GM12878 (cell line): Measurements from ENCODE around the gene CYSLTR2. TPM values are rescaled to one million over a fixed set of nuclear protein-coding genes. Genes with fewer than 3 reads are reported as not detected.

ENCODE experiments used
- ATAC-seq: fragments of 200-7000 bp; cut with Tn5 transposase; 3 replicates; pipeline ENCODE4 v1.9.1; 2020; ENCODE audit warnings: mild to moderate bottlenecking, moderate library complexity
- BruUV-seq: library from RNA; stranded (reverse); fragments of 400-500 nt; replicated peaks from 2 replicates; lab custom pipeline; 2021; lab: Mats Ljungman, UMichigan
- CTCF ChIA-PET: fragments of 300-600 bp; sonication (Branson Sonifier 250); formaldehyde crosslinking; extraction: SDS; loops from one replicate; lab custom pipeline; 2021; ENCODE audit warnings: inconsistent platforms; lab: Yijun Ruan, JAX
- POLR2A ChIA-PET: fragments of 350-600 bp; formaldehyde crosslinking; extraction: SDS; loops from one replicate; lab custom pipeline; 2021; ENCODE audit warnings: inconsistent platforms; lab: Charles Lee
- RAD21 ChIA-PET: fragments of 300-600 bp; sonication (Branson Sonifier 250); formaldehyde crosslinking; loops from one replicate; lab custom pipeline; 2023; ENCODE audit warnings: antibody characterized with exemption; ENCODE audit not compliant: unreplicated experiment; lab: Charles Lee
- SMC1A ChIA-PET: fragments of 300-600 bp; sonication (Branson Sonifier 250); formaldehyde crosslinking; loops from one replicate; lab custom pipeline; 2023; ENCODE audit not compliant: unreplicated experiment, uncharacterized antibody; lab: Charles Lee
- DNase-seq: peaks from one replicate; pipeline ENCODE4 v3.0.0-alpha.2; 2011; ENCODE audit warnings: low read depth, low spot score
- FAIRE-seq: peaks from 3 replicates; lab custom pipeline; 2011; peaks lifted over from hg19 to GRCh38; lab: Jason Lieb, UNC
- H2AFZ ChIP-seq: 2 replicates; pipeline ENCODE4 v1.6.0; 2011; ENCODE audit warnings: low read depth, low read length, control low read depth; ENCODE audit not compliant: control insufficient read depth
- H3K27ac ChIP-seq: 2 replicates; pipeline ENCODE4 v1.5.1; 2011; ENCODE audit warnings: control low read depth; ENCODE audit not compliant: control insufficient read depth, insufficient read depth
- H3K27me3 ChIP-seq, 2 experiments: replicated peaks in 1 of 2; 2 replicates each; pipeline versions ENCODE4 v1.6.0 to v1.6.1; 2011; ENCODE audit warnings: low read length in 1 of 2; ENCODE audit not compliant: control insufficient read depth in 2 of 2, insufficient read depth in 2 of 2
- H3K36me3 ChIP-seq, 2 experiments: 2 replicates each; pipeline ENCODE4 v1.5.1; 2011; ENCODE audit warnings: low read length in 1 of 2; ENCODE audit not compliant: control insufficient read depth in 2 of 2, insufficient read depth in 2 of 2
- H3K4me1 ChIP-seq: 2 replicates; pipeline ENCODE4 v1.6.1; 2011; ENCODE audit warnings: mild to moderate bottlenecking, low read length, moderate library complexity, mixed read lengths; ENCODE audit not compliant: control insufficient read depth, insufficient read depth
- H3K4me2 ChIP-seq: 2 replicates; pipeline ENCODE4 v1.6.0; 2011; ENCODE audit warnings: control low read depth; ENCODE audit not compliant: control insufficient read depth, insufficient read depth
- H3K4me3 ChIP-seq: fragments of 200-600 bp; sonication (generic); 2 replicates; pipeline ENCODE4 v1.5.1; 2016
- H3K79me2 ChIP-seq: 2 replicates; pipeline ENCODE4 v1.6.0; 2011; ENCODE audit warnings: low read length; ENCODE audit not compliant: control insufficient read depth, insufficient read depth
- H3K9ac ChIP-seq: 2 replicates; pipeline ENCODE4 v1.8.0; 2011; ENCODE audit warnings: low read length, control low read depth, mixed read lengths; ENCODE audit not compliant: control insufficient read depth, insufficient read depth
- H3K9me3 ChIP-seq: replicated peaks from 3 replicates; pipeline ENCODE4 v1.5.1; 2011; ENCODE audit warnings: mild to moderate bottlenecking, low read length; ENCODE audit not compliant: control insufficient read depth, insufficient read depth
- H4K20me1 ChIP-seq: 2 replicates; pipeline ENCODE4 v1.6.0; 2011; ENCODE audit not compliant: control insufficient read depth, insufficient read depth
- BCL11A ChIP-seq: IDR thresholded peaks from 2 replicates; pipeline ENCODE4 v1.6.1; 2011; ENCODE audit warnings: low read depth, low read length
- GABPA ChIP-seq: IDR thresholded peaks from 2 replicates; pipeline ENCODE4 v1.6.1; 2014; ENCODE audit warnings: antibody characterized with exemption, low read depth, mild to moderate bottlenecking, inconsistent platforms
- POLR2AphosphoS5 ChIP-seq: IDR thresholded peaks from 2 replicates; pipeline ENCODE4 v1.6.1; 2011; ENCODE audit warnings: mild to moderate bottlenecking, low read length, inconsistent platforms
- SKIL ChIP-seq: fragments of 450-650 bp; IDR thresholded peaks from 2 replicates; pipeline ENCODE4 v1.6.1; 2017; ENCODE audit warnings: mild to moderate bottlenecking, low read depth, inconsistent platforms; ENCODE audit not compliant: poor library complexity, severe bottlenecking
- SMC3 ChIP-seq: IDR thresholded peaks from 2 replicates; pipeline ENCODE4 v1.6.1; 2011; ENCODE audit warnings: low read length, improper control_type of control experiment, borderline replicate concordance
- ZBTB11 ChIP-seq: fragments of 450-650 bp; formaldehyde crosslinking; IDR thresholded peaks from 2 replicates; pipeline ENCODE4 v1.5.0; 2022; ENCODE audit warnings: mild to moderate bottlenecking, missing genetic modification characterization
- ZNF217 ChIP-seq: fragments of 450-650 bp; IDR thresholded peaks from 2 replicates; pipeline ENCODE4 v1.6.1; 2017; ENCODE audit warnings: antibody characterized with exemption, mild to moderate bottlenecking
- whole genome bisulfite sequencing: methylation state at CpG from one replicate; pipeline ENCODE4 v1.1.6; 2016; ENCODE audit warnings: low lambda C conversion rate; ENCODE audit not compliant: insufficient replicate concordance, insufficient coverage; ENCODE audit errors: missing lambda C conversion rate; 5-methylcytosine and 5-hydroxymethylcytosine counted together
- in situ Hi-C: fragments of 300-500 bp; cut with MboI; formaldehyde crosslinking; loops from 9 replicates; pipeline ENCODE4 v1.14.3; 2018; ENCODE audit warnings: mixed read lengths
- intact Hi-C: fragments of 100-400 bp; cut with micrococcal nuclease; formaldehyde crosslinking; loops from one replicate; pipeline ENCODE4 v1.14.2; 2022; ENCODE audit not compliant: unreplicated experiment
- polyA plus RNA-seq, 11 experiments: library from polyadenylated mRNA; depleted of rRNA in 4 of 11; unstranded in 6 of 11; stranded (reverse) in 5 of 11; fragments of >200 nt; fragmentation: Nextera tagmentation in 4 of 11; fragmentation: Illumina TruSeq in 1 of 11; extraction: Ambion mirVana in 4 of 11; extraction: Trizol in 1 of 11; gene quantifications; 1 replicate in 1 of 11; 2 replicates in 10 of 11; pipeline versions ENCODE4 v1.2.1 to v1.2.3, GENCODE V29; 2011 to 2016; ENCODE audit warnings: inconsistent platforms in 2 of 11, missing spikeins in 2 of 11, low read depth in 1 of 11
- total RNA-seq, 4 experiments: library from RNA; depleted of rRNA in 3 of 4; stranded (reverse); fragments of >200 nt in 3 of 4; fragmentation: Illumina TruSeq in 1 of 4; extraction: Trizol in 1 of 4; gene quantifications; 2 replicates each; pipeline versions ENCODE4 v1.2.1 to v1.2.3, GENCODE V29; 2013 to 2021
- TF ChIP-seq, protein P1 (sequence below): fragments of 150-350 bp; IDR thresholded peaks from 2 replicates; pipeline ENCODE4 v1.6.1; 2014; ENCODE audit warnings: mild to moderate bottlenecking, low read depth, low read length

CYSLTR2 gene
- total and polyA plus RNA-seq, 10 of the 15 experiments (the other 5 are each of a cell fraction or from before 2014, with no cell fraction given), result 0.02 to 0.08 (median 0.03) TPM; not detected in 5

- no peaks in the 10 kb centered on the region for H3K79me2 ChIP-seq
- in situ Hi-C loops, result no loop called here
- ChIA-PET RAD21 (no interaction called here), SMC1A (no interaction called here), POLR2A (no interaction called here), CTCF (no interaction called here)
- no TSS peak for BruUV-seq
- ATAC-seq (no peak), FAIRE-seq (no peak), DNase-seq (no peak)
- intact Hi-C loops, result no loop called here
- H3K4me2 ChIP-seq, result no peak overlapping the region
- H4K20me1 ChIP-seq, result no peaks in the 10 kb centered on the region
- H3K4me3 ChIP-seq, result no peak overlapping the region
- H3K9me3 ChIP-seq, result peaks cover 4% of the 10 kb centered on the region
- no peak for TF ChIP-seq BCL11A
- WGBS, result 44% methylated on average over 1 of the region's 1 CpG
- no peak overlapping the region for H3K9ac ChIP-seq
- no peak overlapping the region for H2AFZ ChIP-seq
- peaks cover 11% of the 10 kb centered on the region for H3K4me1 ChIP-seq
- H3K36me3 ChIP-seq, result no peaks in the 10 kb centered on the region
- no peak overlapping the region for H3K27ac ChIP-seq
- H3K27me3 ChIP-seq, result no peaks in the 10 kb centered on the region
These were observed 8.5 kb downstream of the CYSLTR2 start for GRCh38 chr13:48662226-48662625.

DNA sequence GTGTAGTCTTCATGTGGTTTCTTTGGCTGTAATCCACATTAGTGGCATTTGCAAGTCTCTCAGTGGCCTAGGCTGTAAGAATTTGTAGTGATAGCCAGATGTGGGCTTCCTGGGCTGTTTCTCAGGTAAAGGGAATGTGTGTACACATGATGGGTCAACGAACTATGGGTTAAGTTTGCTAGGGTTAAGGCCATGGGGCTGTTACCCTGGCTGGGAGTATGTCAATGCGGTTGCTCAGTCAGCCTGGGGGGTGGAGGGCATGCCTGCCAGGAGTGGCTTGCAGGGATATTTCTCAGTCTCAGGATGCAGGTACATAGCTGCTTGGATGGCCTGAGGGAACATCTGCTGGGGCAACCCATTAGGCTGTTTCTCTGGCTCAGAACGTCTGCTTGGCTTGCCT, 13.4 kb downstream of the CYSLTR2 start:
- intact Hi-C loops, result no loop called here
- DNase-seq, result no peak
- no peak for TF ChIP-seq ZBTB11 (CRISPR knock-in tag)
- TF ChIP-seq SKIL, result no peak
- TF ChIP-seq SMC3, result no peak
- no peak for TF ChIP-seq POLR2AphosphoS5
- TF ChIP-seq GABPA, result no peak
- no peak for TF ChIP-seq ZNF217
- TF ChIP-seq, protein P1, sequence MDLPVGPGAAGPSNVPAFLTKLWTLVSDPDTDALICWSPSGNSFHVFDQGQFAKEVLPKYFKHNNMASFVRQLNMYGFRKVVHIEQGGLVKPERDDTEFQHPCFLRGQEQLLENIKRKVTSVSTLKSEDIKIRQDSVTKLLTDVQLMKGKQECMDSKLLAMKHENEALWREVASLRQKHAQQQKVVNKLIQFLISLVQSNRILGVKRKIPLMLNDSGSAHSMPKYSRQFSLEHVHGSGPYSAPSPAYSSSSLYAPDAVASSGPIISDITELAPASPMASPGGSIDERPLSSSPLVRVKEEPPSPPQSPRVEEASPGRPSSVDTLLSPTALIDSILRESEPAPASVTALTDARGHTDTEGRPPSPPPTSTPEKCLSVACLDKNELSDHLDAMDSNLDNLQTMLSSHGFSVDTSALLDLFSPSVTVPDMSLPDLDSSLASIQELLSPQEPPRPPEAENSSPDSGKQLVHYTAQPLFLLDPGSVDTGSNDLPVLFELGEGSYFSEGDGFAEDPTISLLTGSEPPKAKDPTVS, result no peak
- TF ChIP-seq, all 136 proteins: peak for 0
- ChIA-PET RAD21 (no interaction called here), POLR2A (no interaction called here), CTCF (no interaction called here), SMC1A (no interaction called here)
- WGBS, result 13% methylated on average over 3 of the region's 3 CpGs
- in situ Hi-C loops, result no loop called here
- Histone ChIP-seq H3K4me3 (no peak overlapping the region), H3K9me3 (peaks cover 4% of the 10 kb centered on the region), H3K4me1 (no peaks in the 10 kb centered on the region), H3K36me3 (no peaks in the 10 kb centered on the region), H3K27me3 (no peaks in the 10 kb centered on the region), H3K27ac (no peak overlapping the region), H3K79me2 (no peaks in the 10 kb centered on the region), H3K4me2 (no peak overlapping the region), H4K20me1 (no peaks in the 10 kb centered on the region), H3K9ac (no peak overlapping the region), H2AFZ (no peak overlapping the region)
- FAIRE-seq (no peak), ATAC-seq (no peak)
- BruUV-seq, result no TSS peak
